ENCODE data around the gene NUDT16. TPM values are rescaled to one million over a fixed set of nuclear protein-coding genes. Genes with fewer than 3 reads are reported as not detected.

NUDT16 gene
- total and polyA plus RNA-seq, 2 of the 8 experiments (the other 6 are each of a cell fraction or from before 2014, with no cell fraction given): 8.5 to 19.1 TPM

GRCh38 chr3:131427226-131427625, 45.7 kb downstream of the NUDT16 start (continued):
- TF ChIP-seq NANOG (IDR thresholded peaks at IDR 0.05; ENCODE audit: insufficient read depth, low read depth, low read length, poor library complexity, severe bottlenecking): no peak
- TF ChIP-seq ASH2L (IDR thresholded peaks at IDR 0.05; ENCODE audit: low read length): no peak
- TF ChIP-seq POLR2A (IDR thresholded peaks at IDR 0.05; ENCODE audit: control extremely low read depth in 1 of 2, low read depth in 2 of 2, low read length in 2 of 2): no peak
- TF ChIP-seq GABPA (IDR thresholded peaks at IDR 0.05; ENCODE audit: borderline replicate concordance, insufficient read depth, low read length): no peak
- no peak for TF ChIP-seq PHF8 (conservative IDR thresholded peaks at IDR 0.05; ENCODE audit: low read depth, low read length)
- TF ChIP-seq TEAD4 (IDR thresholded peaks at IDR 0.05; ENCODE audit: low read depth, low read length): no peak
- TF ChIP-seq BCL11A (IDR thresholded peaks at IDR 0.05; ENCODE audit: low read depth in 2 of 2, low read length in 2 of 2): no peak
